B cell (primary cell): ENCODE results near the gene G0S2. TPM values are rescaled to one million over a fixed set of nuclear protein-coding genes. Genes with fewer than 3 reads are reported as not detected.

Source experiments
- ATAC-seq: fragments of 200-7000 bp; cut with Tn5 transposase; one replicate; pipeline ENCODE4 v1.10.0; 2021; ENCODE audit warnings: low read depth, mild to moderate bottlenecking, moderate number of reproducible peaks, moderate library complexity
- CTCF ChIA-PET: fragments of 350-600 bp; sonication (Branson Sonifier 250); formaldehyde crosslinking; loops from one replicate; lab custom pipeline; 2021; ENCODE audit warnings: antibody characterized with exemption, inconsistent platforms; lab: Charles Lee
- POLR2A ChIA-PET: fragments of 350-600 bp; sonication (Branson Sonifier 250); formaldehyde crosslinking; loops from one replicate; lab custom pipeline; 2021; ENCODE audit warnings: antibody characterized with exemption; lab: Charles Lee
- DNase-seq: peaks from one replicate; pipeline ENCODE4 v3.0.0; 2013
- H2AFZ ChIP-seq: 2 replicates; pipeline ENCODE4 v1.6.1; 2012; ENCODE audit warnings: mild to moderate bottlenecking, low read depth, low read length; ENCODE audit not compliant: insufficient read depth, poor library complexity, severe bottlenecking
- H3K27ac ChIP-seq, 2 donors: 1 replicate in 1 of 2; 2 replicates in 1 of 2; pipeline ENCODE4 v1.5.1; 2012 to 2013; ENCODE audit warnings: low read length in 2 of 2, mild to moderate bottlenecking in 2 of 2, moderate library complexity in 1 of 2
- H3K27me3 ChIP-seq, 4 experiments: fragments of 200-600 bp in 1 of 4; sonication (generic) in 1 of 4; replicated peaks in 1 of 4; 1 replicate in 2 of 4; 2 replicates in 2 of 4; pipeline versions ENCODE4 v1.6.1 to v1.7.0; 2013 to 2016; ENCODE audit warnings: low read length in 3 of 4, mild to moderate bottlenecking in 2 of 4, mixed read lengths in 1 of 4, moderate library complexity in 1 of 4; ENCODE audit not compliant: insufficient read depth in 4 of 4, control insufficient read depth in 3 of 4; ENCODE audit errors: control extremely low read depth in 1 of 4
- H3K36me3 ChIP-seq, 2 experiments: replicated peaks in 1 of 2; 1 replicate in 1 of 2; 2 replicates in 1 of 2; pipeline versions ENCODE4 v1.6.1 to v1.7.1; 2013; ENCODE audit warnings: low read length in 1 of 2; ENCODE audit not compliant: insufficient read depth in 2 of 2, control insufficient read depth in 1 of 2; ENCODE audit errors: control extremely low read depth in 1 of 2, extremely low read depth in 1 of 2
- H3K4me1 ChIP-seq, 2 donors: fragments of 200-600 bp in 1 of 2; sonication (generic) in 1 of 2; 1 replicate in 1 of 2; 2 replicates in 1 of 2; pipeline versions ENCODE4 v1.5.1 to v1.6.1; 2013 to 2017; ENCODE audit warnings: low read length in 2 of 2; ENCODE audit not compliant: control insufficient read depth in 2 of 2, insufficient read depth in 2 of 2
- H3K4me2 ChIP-seq: replicated peaks from 2 replicates; pipeline ENCODE3; 2012; ENCODE audit warnings: mild to moderate bottlenecking, low read depth, low read length; ENCODE audit not compliant: poor library complexity, severe bottlenecking
- H3K4me3 ChIP-seq, 5 experiments: fragments of 200-600 bp in 1 of 5; sonication (generic) in 1 of 5; 1 replicate in 3 of 5; 2 replicates in 2 of 5; pipeline versions ENCODE4 v1.5.1 to v1.7.0; 2011 to 2016; ENCODE audit warnings: low read length in 4 of 5, mild to moderate bottlenecking in 4 of 5, low read depth in 2 of 5, control low read depth in 1 of 5, moderate library complexity in 1 of 5; ENCODE audit not compliant: insufficient read depth in 1 of 5; ENCODE audit errors: control extremely low read depth in 1 of 5, extremely low read depth in 1 of 5
- H3K79me2 ChIP-seq: fragments of 200-600 bp; sonication (generic); one replicate; pipeline ENCODE4 v1.6.0; 2016; ENCODE audit warnings: low read length; ENCODE audit not compliant: control insufficient read depth, insufficient read depth
- H3K9ac ChIP-seq: fragments of 200-600 bp; sonication (generic); 2 replicates; pipeline ENCODE4 v1.6.1; 2017; ENCODE audit warnings: mild to moderate bottlenecking, low read length, moderate library complexity
- H3K9me3 ChIP-seq, 3 donors: one replicate each; pipeline versions ENCODE4 v1.6.1 to v1.7.1; 2013; ENCODE audit warnings: low read length in 2 of 3; ENCODE audit not compliant: control insufficient read depth in 2 of 3, insufficient read depth in 1 of 3; ENCODE audit errors: control extremely low read depth in 1 of 3
- H4K20me1 ChIP-seq: 2 replicates; pipeline ENCODE4 v1.6.0; 2012; ENCODE audit warnings: mild to moderate bottlenecking, low read length; ENCODE audit not compliant: insufficient read depth, control insufficient read depth, poor library complexity, severe bottlenecking
- H3K27ac Mint-ChIP-seq: one replicate; pipeline ENCODE4 v1.8.0; 2021; ENCODE audit warnings: mixed read lengths
- H3K27me3 Mint-ChIP-seq: one replicate; pipeline ENCODE4 v1.8.0; 2021; ENCODE audit warnings: mixed read lengths
- H3K4me1 Mint-ChIP-seq: one replicate; pipeline ENCODE4 v1.8.0; 2021; ENCODE audit warnings: mixed read lengths
- H3K4me3 Mint-ChIP-seq: one replicate; pipeline ENCODE4 v1.8.0; 2021; ENCODE audit warnings: mixed read lengths
- H3K9me3 Mint-ChIP-seq: one replicate; pipeline ENCODE4 v1.8.0; 2022; ENCODE audit warnings: mixed read lengths; ENCODE audit not compliant: insufficient read depth
- EZH2 ChIP-seq: IDR thresholded peaks from 2 replicates; pipeline ENCODE4 v1.6.1; 2012; ENCODE audit warnings: borderline replicate concordance, low read depth, mild to moderate bottlenecking, moderate library complexity, low read length; ENCODE audit not compliant: insufficient read depth, poor library complexity, severe bottlenecking
- WGBS: methylation state at CpG from one replicate; pipeline ENCODE4 v1.1.5; 2013; ENCODE audit warnings: missing lambda C conversion rate; ENCODE audit not compliant: insufficient coverage; 5-methylcytosine and 5-hydroxymethylcytosine counted together
- intact Hi-C: fragments of 100-400 bp; cut with micrococcal nuclease; formaldehyde crosslinking; loops from one replicate; pipeline ENCODE4 v1.10.0; 2022
- polyA plus RNA-seq: library from polyadenylated mRNA; depleted of rRNA; stranded (reverse); fragments of >200 nt; gene quantifications from 2 replicates; pipeline ENCODE4 v1.2.3, GENCODE V29; 2012
- total RNA-seq, 2 donors: library from RNA; stranded (reverse); fragments of 120-200 nt in 1 of 2; gene quantifications; 1 replicate in 1 of 2; 2 replicates in 1 of 2; pipeline versions ENCODE4 v1.2.3 to v1.2.4, GENCODE V29; 2013 to 2022
- TF ChIP-seq, protein P1 (sequence below): fragments of 200-600 bp; IDR thresholded peaks from one replicate; pipeline ENCODE4 v1.8.0; 2022; ENCODE audit warnings: antibody characterized with exemption, mild to moderate bottlenecking

The G0S2 gene
- total and polyA plus RNA-seq, 2 donors (not counting 1 experiment from before 2014, with no cell fraction given), result 6.2 TPM; not detected in 1

DNA sequence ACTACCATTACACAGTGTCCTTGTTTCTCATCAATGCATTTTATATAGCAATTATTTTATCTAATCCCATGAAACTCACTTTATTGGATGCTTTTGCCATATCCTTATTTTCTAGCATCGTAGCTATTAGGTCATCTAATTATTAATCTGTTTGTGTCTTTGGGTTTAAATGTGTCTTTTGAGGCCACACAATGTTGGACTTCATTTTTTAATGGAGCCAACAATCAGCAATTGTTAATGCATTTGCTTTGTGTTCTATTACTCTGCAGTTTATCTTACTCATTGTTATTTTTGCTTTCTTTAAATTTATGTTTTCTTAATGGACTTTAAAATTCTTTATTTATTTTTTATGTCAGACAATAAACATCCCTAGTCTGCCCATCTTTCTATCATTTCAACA, 27.6 kb downstream of the G0S2 start:
- H3K4me1 ChIP-seq, result peaks cover 6 to 10% of the 10 kb centered on the region in 2 donors
- DNase-seq (no peak), ATAC-seq (no peak)
- H3K4me3 ChIP-seq, result no peak overlapping the region
- Mint-ChIP-seq H3K4me1 (peaks cover 10% of the 10 kb centered on the region), H3K4me3 (no peak overlapping the region), H3K27ac (no peak overlapping the region), H3K9me3 (no peaks in the 10 kb centered on the region), H3K27me3 (peaks cover 16% of the 10 kb centered on the region)
- H3K9ac ChIP-seq, result no peak overlapping the region
- H3K9me3 ChIP-seq, result no peaks in the 10 kb centered on the region
- WGBS, result no CpG with 5 or more reads among the region's 1 CpG
- ChIA-PET POLR2A (no interaction called here), CTCF (interaction anchor here (2.2 kb wide), 1 partner anchor 10 kb away, joined by 12 read pairs; no protein-coding TSS in a partner anchor)
- TF ChIP-seq, protein P1, sequence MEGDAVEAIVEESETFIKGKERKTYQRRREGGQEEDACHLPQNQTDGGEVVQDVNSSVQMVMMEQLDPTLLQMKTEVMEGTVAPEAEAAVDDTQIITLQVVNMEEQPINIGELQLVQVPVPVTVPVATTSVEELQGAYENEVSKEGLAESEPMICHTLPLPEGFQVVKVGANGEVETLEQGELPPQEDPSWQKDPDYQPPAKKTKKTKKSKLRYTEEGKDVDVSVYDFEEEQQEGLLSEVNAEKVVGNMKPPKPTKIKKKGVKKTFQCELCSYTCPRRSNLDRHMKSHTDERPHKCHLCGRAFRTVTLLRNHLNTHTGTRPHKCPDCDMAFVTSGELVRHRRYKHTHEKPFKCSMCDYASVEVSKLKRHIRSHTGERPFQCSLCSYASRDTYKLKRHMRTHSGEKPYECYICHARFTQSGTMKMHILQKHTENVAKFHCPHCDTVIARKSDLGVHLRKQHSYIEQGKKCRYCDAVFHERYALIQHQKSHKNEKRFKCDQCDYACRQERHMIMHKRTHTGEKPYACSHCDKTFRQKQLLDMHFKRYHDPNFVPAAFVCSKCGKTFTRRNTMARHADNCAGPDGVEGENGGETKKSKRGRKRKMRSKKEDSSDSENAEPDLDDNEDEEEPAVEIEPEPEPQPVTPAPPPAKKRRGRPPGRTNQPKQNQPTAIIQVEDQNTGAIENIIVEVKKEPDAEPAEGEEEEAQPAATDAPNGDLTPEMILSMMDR, result no peak
- no peak for TF ChIP-seq EZH2
- no peaks in the 10 kb centered on the region for H4K20me1 ChIP-seq
- no peaks in the 10 kb centered on the region for H3K36me3 ChIP-seq
- intact Hi-C loops, result no loop called here
- H3K79me2 ChIP-seq, result no peaks in the 10 kb centered on the region
- H3K27ac ChIP-seq, result no peak overlapping the region
- H3K4me2 ChIP-seq, result no peak overlapping the region
- H2AFZ ChIP-seq, result no peak overlapping the region
- H3K27me3 ChIP-seq, result peaks cover 0 to 2% (median 0%) of the 10 kb centered on the region in 4 experiments

DNA sequence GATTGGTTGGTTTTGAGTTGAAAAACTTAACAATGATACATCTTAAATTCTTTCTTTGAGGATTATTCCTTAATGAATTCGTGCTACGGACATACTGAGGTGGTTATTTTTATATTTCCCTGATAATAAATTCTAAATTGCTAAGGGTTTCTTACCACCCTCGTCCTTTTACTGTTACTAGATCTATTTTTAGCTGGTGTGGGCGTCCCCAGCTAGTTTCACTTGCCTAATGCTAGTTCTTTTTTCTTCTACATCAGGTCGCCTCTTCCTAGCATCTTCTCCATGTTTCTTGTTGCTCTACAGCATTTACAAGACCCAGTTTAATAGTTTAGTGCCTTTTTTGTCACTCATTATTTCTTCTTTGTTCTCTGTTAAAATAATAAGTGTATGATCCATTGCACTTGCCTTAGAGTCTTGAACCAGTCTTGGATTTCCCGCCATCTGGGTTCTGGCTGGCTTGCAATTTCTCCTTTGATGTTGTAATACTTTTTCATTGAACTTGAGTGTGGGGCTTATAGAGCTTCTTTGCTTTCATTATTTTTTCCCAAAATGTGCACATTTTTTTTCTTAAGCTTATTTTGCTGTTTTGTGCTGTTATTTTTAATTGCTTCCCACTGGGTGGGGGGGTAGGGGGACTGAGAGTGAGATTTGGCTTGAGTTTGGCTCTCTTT, 28.8 kb downstream of the G0S2 start:
- no CpG with 5 or more reads among the region's 6 CpGs for WGBS
- Histone ChIP-seq H2AFZ (no peak overlapping the region), H3K27me3 (peaks cover 0 to 2% (median 0%) of the 10 kb centered on the region in 4 experiments), H3K4me2 (peak overlapping the region; percentile 2), H3K9me3 (no peaks in the 10 kb centered on the region), H4K20me1 (no peaks in the 10 kb centered on the region), H3K79me2 (no peaks in the 10 kb centered on the region), H3K4me3 (no peak overlapping the region), H3K27ac (no peak overlapping the region), H3K9ac (peak overlapping the region; percentile 6), H3K4me1 (peaks cover 6 to 10% of the 10 kb centered on the region in 2 donors), H3K36me3 (no peaks in the 10 kb centered on the region)
- POLR2A ChIA-PET, result no interaction called here
- ATAC-seq (no peak), DNase-seq (no peak)
- Mint-ChIP-seq H3K27ac (no peak overlapping the region), H3K4me3 (no peak overlapping the region), H3K9me3 (no peaks in the 10 kb centered on the region), H3K4me1 (peaks cover 10% of the 10 kb centered on the region), H3K27me3 (peaks cover 10% of the 10 kb centered on the region)
- CTCF ChIA-PET, result interaction anchor here (0.5 to 2.2 kb wide), 2 partner anchors 11 to 120 kb away, joined by 3 to 12 read pairs; no protein-coding TSS in a partner anchor
- TF ChIP-seq, protein P1, result no peak
- TF ChIP-seq EZH2, result no peak
- intact Hi-C loops, result no loop called here
